ENCODE data around the gene NTRK3.

DNA sequence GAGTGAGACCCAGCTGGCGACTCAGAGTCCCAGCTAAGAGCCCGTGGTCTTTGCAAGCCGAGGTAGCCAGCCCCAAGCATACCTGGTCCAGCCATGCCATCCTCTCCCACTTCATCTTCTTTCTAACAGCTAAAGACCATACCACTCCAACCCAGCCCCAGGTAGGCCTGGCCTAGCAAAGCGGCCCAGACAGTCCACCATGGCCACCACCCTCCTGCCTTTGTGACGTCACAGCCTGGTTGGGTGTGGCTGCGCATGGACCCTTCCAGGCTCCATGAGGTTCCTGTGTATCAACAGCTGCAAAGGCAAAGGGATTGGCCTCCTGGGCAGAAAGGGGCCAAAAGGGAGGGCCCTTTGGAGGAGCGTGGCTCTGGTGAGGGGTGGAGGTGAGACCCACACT lies 4.1 kb downstream of the NTRK3 start:
- TF ChIP-seq, protein P1, sequence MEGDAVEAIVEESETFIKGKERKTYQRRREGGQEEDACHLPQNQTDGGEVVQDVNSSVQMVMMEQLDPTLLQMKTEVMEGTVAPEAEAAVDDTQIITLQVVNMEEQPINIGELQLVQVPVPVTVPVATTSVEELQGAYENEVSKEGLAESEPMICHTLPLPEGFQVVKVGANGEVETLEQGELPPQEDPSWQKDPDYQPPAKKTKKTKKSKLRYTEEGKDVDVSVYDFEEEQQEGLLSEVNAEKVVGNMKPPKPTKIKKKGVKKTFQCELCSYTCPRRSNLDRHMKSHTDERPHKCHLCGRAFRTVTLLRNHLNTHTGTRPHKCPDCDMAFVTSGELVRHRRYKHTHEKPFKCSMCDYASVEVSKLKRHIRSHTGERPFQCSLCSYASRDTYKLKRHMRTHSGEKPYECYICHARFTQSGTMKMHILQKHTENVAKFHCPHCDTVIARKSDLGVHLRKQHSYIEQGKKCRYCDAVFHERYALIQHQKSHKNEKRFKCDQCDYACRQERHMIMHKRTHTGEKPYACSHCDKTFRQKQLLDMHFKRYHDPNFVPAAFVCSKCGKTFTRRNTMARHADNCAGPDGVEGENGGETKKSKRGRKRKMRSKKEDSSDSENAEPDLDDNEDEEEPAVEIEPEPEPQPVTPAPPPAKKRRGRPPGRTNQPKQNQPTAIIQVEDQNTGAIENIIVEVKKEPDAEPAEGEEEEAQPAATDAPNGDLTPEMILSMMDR (IDR thresholded peaks at IDR 0.05; ENCODE audit: insufficient read depth, low read length) = no peak
- TF ChIP-seq, protein P2, sequence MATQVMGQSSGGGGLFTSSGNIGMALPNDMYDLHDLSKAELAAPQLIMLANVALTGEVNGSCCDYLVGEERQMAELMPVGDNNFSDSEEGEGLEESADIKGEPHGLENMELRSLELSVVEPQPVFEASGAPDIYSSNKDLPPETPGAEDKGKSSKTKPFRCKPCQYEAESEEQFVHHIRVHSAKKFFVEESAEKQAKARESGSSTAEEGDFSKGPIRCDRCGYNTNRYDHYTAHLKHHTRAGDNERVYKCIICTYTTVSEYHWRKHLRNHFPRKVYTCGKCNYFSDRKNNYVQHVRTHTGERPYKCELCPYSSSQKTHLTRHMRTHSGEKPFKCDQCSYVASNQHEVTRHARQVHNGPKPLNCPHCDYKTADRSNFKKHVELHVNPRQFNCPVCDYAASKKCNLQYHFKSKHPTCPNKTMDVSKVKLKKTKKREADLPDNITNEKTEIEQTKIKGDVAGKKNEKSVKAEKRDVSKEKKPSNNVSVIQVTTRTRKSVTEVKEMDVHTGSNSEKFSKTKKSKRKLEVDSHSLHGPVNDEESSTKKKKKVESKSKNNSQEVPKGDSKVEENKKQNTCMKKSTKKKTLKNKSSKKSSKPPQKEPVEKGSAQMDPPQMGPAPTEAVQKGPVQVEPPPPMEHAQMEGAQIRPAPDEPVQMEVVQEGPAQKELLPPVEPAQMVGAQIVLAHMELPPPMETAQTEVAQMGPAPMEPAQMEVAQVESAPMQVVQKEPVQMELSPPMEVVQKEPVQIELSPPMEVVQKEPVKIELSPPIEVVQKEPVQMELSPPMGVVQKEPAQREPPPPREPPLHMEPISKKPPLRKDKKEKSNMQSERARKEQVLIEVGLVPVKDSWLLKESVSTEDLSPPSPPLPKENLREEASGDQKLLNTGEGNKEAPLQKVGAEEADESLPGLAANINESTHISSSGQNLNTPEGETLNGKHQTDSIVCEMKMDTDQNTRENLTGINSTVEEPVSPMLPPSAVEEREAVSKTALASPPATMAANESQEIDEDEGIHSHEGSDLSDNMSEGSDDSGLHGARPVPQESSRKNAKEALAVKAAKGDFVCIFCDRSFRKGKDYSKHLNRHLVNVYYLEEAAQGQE (IDR thresholded peaks at IDR 0.05; ENCODE audit: insufficient replicate concordance, low read depth) = no peak
